ENCODE data around the gene PDIA3.

DNA sequence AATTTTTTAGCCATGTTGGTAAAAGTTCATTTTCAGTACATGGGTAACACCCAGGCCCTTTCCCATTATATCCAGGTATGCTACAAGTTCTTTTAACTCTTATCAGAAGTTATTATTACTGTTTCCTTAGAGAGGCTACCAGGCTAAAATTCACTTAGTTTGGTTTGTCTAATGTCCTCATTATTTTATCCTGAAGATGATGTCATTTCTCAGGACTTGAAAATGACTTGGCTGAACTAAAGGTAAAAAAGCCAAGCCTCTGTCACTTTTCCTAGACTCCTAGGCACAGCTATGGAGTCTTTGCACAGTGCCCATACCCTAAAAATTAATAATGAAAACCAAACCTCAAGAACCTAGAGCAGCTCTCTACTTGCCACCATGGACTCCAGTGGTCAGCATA, 26.4 kb downstream of the PDIA3 start:
- no peak for TF ChIP-seq POLR2A (IDR thresholded peaks at IDR 0.05)
- TF ChIP-seq, protein P1, sequence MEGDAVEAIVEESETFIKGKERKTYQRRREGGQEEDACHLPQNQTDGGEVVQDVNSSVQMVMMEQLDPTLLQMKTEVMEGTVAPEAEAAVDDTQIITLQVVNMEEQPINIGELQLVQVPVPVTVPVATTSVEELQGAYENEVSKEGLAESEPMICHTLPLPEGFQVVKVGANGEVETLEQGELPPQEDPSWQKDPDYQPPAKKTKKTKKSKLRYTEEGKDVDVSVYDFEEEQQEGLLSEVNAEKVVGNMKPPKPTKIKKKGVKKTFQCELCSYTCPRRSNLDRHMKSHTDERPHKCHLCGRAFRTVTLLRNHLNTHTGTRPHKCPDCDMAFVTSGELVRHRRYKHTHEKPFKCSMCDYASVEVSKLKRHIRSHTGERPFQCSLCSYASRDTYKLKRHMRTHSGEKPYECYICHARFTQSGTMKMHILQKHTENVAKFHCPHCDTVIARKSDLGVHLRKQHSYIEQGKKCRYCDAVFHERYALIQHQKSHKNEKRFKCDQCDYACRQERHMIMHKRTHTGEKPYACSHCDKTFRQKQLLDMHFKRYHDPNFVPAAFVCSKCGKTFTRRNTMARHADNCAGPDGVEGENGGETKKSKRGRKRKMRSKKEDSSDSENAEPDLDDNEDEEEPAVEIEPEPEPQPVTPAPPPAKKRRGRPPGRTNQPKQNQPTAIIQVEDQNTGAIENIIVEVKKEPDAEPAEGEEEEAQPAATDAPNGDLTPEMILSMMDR (IDR thresholded peaks at IDR 0.05) = no peak

All from esophagus squamous epithelium (tissue), 4 donors.